Erythroblast (primary cell): ENCODE measurements around the gene TMEM214.

Experiments used
- GATA1 ChIP-seq: IDR thresholded peaks from 2 replicates; pipeline ENCODE4 v1.6.1; 2011; ENCODE audit warnings: low read depth, mild to moderate bottlenecking, control low read depth, low read length, moderate library complexity
- POLR2A ChIP-seq: IDR thresholded peaks from 2 replicates; pipeline ENCODE4 v1.6.1; 2011; ENCODE audit warnings: mild to moderate bottlenecking, low read length

DNA sequence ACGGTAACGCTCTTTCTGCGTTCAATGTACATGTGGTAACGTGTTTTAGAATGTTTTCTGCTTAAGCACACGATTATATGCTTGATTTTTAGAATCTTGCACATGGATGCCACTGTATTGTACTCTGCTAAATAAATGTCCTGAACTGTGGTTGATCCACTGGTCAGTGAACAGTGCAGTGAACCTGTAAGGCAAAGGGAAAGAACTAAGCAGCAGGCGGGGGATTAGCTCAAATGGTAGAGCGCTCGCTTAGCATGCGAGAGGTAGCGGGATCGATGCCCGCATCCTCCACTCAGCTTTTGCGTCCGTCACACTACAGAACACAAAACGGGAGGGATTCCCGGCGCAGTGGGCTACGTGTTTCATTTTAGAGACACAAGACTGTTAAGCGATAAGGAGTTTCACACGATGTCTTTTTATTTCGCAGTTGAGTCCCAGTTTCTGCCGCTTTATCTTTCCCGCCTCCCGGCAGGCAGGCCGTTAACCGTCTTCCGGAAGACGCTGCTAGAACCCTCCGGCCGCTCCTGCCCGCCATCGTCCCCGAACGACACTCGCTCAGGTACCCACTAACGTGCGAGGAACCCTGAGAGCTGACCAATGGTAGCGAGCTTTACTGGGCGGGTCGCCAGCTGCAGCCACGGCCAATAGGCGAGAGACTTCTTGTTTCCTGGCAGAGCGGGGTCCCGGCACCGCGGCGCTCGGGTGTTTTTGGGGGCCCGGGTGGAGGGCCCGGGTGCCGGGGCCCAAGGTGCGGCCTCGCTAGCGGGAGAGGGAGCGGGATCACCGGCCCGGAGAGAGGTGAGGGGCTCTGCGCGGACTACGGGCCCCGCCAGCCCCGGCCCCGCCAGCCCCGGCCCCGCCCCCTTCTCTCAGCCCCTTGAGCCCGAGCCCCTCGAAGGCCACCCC lies 18.5 kb downstream of the TMEM214 start, which contains the start of gene AGBL5:
- TF ChIP-seq POLR2A, result peak; percentile 89
- no peak for TF ChIP-seq GATA1
